Measurements from ENCODE around the gene KCNJ12.
A peak's percentile ranks its signal among the peaks of the same experiment; 100 is the strongest.
"Not testable (repeated sequence)": the region's sequence is repeated elsewhere in the genome, so short reads cannot be mapped to it uniquely, and the experiment has no call there.

KCNJ12 gene

DNA sequence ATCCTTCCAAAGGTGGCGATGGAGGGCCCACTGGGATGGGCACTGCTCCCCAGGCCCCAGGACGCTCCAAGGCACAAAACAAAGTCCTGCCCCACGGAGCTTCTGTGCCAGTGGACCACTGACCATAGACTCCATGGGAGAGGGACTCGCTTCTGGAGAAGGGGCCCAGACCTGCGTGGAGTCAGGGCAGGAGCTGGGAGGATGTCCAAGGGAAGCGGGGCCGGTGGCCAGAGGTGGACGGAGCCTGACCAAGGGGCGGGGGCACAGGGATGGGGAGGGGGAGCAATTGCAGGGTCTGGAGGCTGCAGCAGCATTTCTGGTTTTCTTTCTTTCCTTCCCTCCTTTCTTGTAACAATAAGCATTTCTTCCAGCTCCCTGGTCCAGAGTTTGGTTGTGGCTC lies 14.1 kb downstream of the KCNJ12 start:
- DNase-seq, result no peak

GRCh38 chr17:21392266-21392665 lies 16.1 kb downstream of the KCNJ12 start:
- DNase-seq, result no peak

- no peak for DNase-seq
Observed at GRCh38 chr17:21394265-21394664, 18.1 kb downstream of the KCNJ12 start.

GRCh38 chr17:21395764-21396163 lies 19.6 kb downstream of the KCNJ12 start:
- no peak for DNase-seq

- DNase-seq, result no peak
Observed at GRCh38 chr17:21396237-21396636, 20.1 kb downstream of the KCNJ12 start.

GRCh38 chr17:21397341-21398190 lies 21.4 kb downstream of the KCNJ12 start:
- DNase-seq, result no peak

DNA sequence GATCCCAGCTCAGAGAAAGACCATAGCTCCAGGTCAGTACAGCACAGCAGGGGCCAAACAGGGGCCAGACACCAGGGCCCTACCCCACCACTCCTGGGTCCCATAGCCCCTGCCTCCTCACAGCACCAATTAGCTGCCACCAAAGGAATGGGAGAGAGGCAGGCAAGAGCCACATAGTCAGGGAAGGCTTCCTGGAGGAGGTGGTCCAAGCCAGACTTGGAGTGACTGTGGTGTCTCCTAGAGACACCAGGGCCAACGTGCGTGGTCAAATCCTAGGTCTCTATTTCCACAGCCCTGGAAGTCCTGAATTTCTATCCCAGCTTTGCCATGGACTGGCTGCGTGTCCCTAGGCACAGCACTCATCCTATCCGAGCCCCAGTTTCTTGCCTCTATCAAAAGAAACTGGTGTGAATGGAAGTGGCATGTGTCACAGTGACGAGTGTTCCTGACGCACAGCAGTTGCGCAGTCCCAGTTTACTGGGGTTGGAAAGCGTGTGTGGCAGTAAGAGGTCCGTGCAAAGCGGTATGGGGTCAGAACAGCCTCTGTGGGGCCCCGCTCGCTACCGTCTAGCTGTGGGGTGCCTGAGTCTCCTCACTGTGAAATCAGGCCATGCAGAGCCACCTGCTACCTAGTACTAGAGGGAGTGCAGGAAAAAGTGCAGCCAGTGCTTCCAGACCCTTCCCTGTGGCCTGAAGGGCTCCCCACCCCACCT lies 23.5 kb downstream of the KCNJ12 start:
- no peak for DNase-seq

DNA sequence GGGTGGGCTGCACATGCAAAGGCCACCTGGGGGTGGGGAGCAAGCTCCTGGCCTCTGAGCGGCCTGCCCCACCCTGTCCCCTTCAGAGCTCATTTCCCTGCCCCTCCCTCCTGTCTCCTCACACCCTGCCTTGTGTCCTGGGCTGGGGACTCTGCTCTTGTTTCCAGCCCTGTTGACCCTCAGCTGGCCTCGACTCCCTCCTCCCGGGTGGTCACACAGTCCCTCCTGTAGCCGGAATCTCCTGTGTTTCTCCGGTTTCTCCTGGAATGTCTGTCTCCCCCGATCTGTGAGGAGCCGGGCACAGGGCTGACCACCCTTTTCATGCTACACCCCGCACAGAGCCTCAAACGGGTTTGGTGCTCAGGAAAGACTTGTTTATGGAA lies 24.0 kb downstream of the KCNJ12 start:
- DNase-seq, result not testable (repeated sequence)

GRCh38 chr17:21400816-21401593 lies 24.8 kb downstream of the KCNJ12 start:
- no peak for DNase-seq

- peak; percentile 21 for DNase-seq
Observed at GRCh38 chr17:21402166-21402571, 26.0 kb downstream of the KCNJ12 start.

DNA sequence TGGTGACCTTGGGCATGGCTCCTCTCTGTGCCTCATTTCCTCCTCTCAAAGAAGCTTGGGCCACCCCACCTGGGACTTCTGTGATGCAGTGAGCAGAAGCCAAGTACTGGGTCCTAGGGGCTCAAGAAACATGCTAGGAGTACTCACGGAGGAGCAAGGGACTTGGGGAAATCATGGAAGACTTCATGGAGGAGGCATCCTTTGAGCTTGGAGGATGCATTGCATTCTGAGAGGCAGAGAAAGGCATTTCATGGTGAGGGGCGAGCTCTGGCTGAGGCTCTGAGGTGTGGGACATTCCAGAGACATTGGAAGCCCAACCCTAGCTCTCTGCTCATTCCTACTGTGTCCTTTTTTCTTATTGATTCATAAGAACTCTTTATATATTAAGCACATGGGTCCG lies 26.8 kb downstream of the KCNJ12 start:
- DNase-seq, result not testable (repeated sequence)

- DNase-seq, result not testable (repeated sequence)
Observed at GRCh38 chr17:21404106-21404505, 27.9 kb downstream of the KCNJ12 start.

- not testable (repeated sequence) for DNase-seq
Observed at GRCh38 chr17:21404539-21404938, 28.4 kb downstream of the KCNJ12 start.

- DNase-seq, result not testable (repeated sequence)
Observed at GRCh38 chr17:21404956-21405731, 29.0 kb downstream of the KCNJ12 start.

DNA sequence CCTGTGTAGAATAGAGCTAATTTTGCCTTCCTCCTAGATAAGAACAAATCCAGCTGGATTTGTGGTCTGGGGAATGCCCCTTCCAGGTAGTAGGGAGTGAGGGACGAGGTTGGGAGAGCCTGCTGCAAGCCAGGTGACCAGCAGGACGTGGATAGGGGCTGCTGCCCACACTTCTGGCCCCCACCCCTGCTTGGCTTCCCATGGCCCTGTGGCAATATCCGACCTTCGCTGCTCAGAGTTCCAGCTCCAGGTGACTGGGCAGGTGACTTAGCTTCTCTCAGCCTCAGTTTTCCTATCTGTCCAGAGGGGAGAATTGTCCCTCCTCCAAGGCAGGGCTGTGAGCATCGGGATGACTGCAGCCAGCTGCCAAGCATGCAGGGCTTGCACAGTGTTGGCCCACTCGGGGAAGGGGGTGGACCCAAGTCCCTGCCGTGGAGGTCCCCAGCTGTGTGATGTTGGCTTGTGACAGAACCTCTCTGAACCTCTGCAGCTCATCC lies 29.8 kb downstream of the KCNJ12 start:
- not testable (repeated sequence) for DNase-seq

- DNase-seq, result not testable (repeated sequence)
Observed at GRCh38 chr17:21406616-21407404, 30.7 kb downstream of the KCNJ12 start.

DNA sequence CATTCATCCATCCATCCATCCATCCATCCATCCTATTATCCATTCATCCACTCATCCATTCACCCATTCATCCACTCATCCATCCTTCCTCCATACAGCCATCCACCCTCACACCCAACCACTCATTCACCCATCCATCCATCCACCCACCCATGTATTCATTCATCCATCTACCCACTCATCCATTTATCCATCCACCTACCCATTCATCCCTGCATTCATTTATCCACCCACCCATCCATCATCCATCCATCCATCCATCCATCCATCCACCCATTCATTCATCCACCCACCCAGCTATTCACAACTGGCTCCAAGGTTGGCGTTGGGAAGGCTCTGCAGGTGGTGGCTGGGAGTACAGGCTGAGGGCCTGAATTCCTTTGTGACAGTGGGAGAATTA lies 31.6 kb downstream of the KCNJ12 start:
- not testable (repeated sequence) for DNase-seq

DNA sequence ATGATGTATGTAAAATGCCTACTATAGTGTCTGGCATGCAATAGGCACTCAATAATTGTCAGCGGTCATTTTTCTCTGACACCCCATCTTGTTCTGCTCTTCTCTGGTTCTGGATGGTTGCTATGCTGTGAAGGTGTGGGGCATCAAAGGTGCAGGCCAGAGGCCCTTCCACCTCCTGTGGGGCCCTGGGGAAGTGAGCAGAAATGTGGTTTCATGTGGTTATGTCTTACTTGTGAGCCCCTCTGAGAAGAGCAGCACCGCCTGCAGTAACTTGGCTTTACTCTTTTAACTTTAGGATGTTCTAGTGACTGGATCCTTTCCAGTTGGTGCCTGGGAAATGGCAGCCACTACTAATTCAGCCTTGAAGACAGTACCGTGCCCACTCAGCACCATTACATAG lies 32.1 kb downstream of the KCNJ12 start:
- DNase-seq, result not testable (repeated sequence)

GRCh38 chr17:21408766-21409300 lies 32.7 kb downstream of the KCNJ12 start:
- not testable (repeated sequence) for DNase-seq

- DNase-seq, result not testable (repeated sequence)
Observed at GRCh38 chr17:21409388-21409787, 33.2 kb downstream of the KCNJ12 start.

DNA sequence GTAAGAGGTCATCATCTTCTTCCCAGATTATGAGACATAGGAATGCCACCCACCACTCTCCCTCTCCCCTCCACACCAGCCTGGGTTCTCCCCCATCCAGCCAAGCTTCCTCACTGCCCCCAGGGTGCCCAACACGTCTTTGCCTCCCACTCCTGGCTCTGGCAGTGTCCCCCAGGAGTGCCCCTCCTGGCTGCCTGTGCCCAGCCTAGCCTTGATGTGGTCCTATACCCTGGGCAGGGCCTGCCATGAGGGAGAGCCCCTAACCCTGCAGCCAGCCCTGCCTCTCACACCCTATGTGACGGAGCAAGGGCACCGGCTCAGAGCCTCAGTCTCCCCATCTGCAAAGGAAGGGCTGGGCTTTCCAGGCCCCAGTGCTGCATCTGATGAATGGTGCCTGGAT lies 33.8 kb downstream of the KCNJ12 start:
- not testable (repeated sequence) for DNase-seq
